COR-L47 (cell line): ENCODE results near the gene MAD1L1.

ENCODE experiments used
- DNase-seq: peaks from one replicate; lab custom pipeline; 2025; lab: John Stamatoyannopoulos, UW

The MAD1L1 gene

GRCh38 chr7:1897076-1897860, 335.5 kb downstream of the MAD1L1 start:
- DNase-seq: no peak

- no peak for DNase-seq
These were observed 336.9 kb downstream of the MAD1L1 start for GRCh38 chr7:1895664-1896515.

- no peak for DNase-seq
These were observed 337.7 kb downstream of the MAD1L1 start for GRCh38 chr7:1894906-1895663.

GRCh38 chr7:1894313-1894900, 338.3 kb downstream of the MAD1L1 start:
- no peak for DNase-seq

- DNase-seq: no peak
These were observed 339.3 kb downstream of the MAD1L1 start for GRCh38 chr7:1893451-1893850.

- no peak for DNase-seq
These were observed 339.7 kb downstream of the MAD1L1 start for GRCh38 chr7:1893036-1893435.

- DNase-seq: no peak
These were observed 340.5 kb downstream of the MAD1L1 start for GRCh38 chr7:1892011-1892965.

- no peak for DNase-seq
These were observed 342.2 kb downstream of the MAD1L1 start for GRCh38 chr7:1890289-1891235.

GRCh38 chr7:1889556-1890181, 343.1 kb downstream of the MAD1L1 start:
- no peak for DNase-seq

- no peak for DNase-seq
These were observed 343.7 kb downstream of the MAD1L1 start for GRCh38 chr7:1889091-1889490.

GRCh38 chr7:1888425-1888824, 344.3 kb downstream of the MAD1L1 start:
- no peak for DNase-seq

GRCh38 chr7:1887251-1887650, 345.5 kb downstream of the MAD1L1 start:
- DNase-seq: no peak

GRCh38 chr7:1886361-1887064, 346.2 kb downstream of the MAD1L1 start:
- peak; percentile 71 for DNase-seq

- DNase-seq: no peak
These were observed 347.1 kb downstream of the MAD1L1 start for GRCh38 chr7:1885465-1886226.

- DNase-seq: no peak
These were observed 348.0 kb downstream of the MAD1L1 start for GRCh38 chr7:1884583-1885350.

GRCh38 chr7:1883834-1884582, 348.7 kb downstream of the MAD1L1 start:
- no peak for DNase-seq
